ENCODE measurements around the gene DUS3L.

- TF ChIP-seq CTCF (IDR thresholded peaks at IDR 0.05) (no peak), POLR2AphosphoS5 (IDR thresholded peaks at IDR 0.05; ENCODE audit: low read depth, low read length) (no peak), SIN3A (IDR thresholded peaks at IDR 0.05; ENCODE audit: borderline replicate concordance, insufficient read depth, low read depth, low read length) (no peak)
Observed at GRCh38 chr19:5793188-5793587, 2.2 kb upstream of the DUS3L start.

All from Panc1 (cell line).